Adrenal gland (tissue), 12 donors: ENCODE results near the gene SLC20A1. TPM values are rescaled to one million over a fixed set of nuclear protein-coding genes. Genes with fewer than 3 reads are reported as not detected.

Experiments used
- DNase-seq, 7 donors: peaks; one replicate each; pipeline ENCODE4 v3.0.0-alpha.2; 2019 to 2020
- H3K27ac ChIP-seq, 5 donors: fragments of 200-600 bp; sonication (generic) in 4 of 5; 1 replicate in 3 of 5; 2 replicates in 2 of 5; pipeline versions ENCODE4 v1.5.1 to v1.8.0; 2016 to 2020; ENCODE audit warnings: mild to moderate bottlenecking in 1 of 5
- H3K27me3 ChIP-seq: fragments of 200-600 bp; 2 replicates; pipeline ENCODE4 v1.8.0; 2021
- H3K36me3 ChIP-seq, 2 donors: fragments of 200-600 bp; replicated peaks in 1 of 2; 1 replicate in 1 of 2; 2 replicates in 1 of 2; pipeline versions ENCODE4 v1.5.1 to v1.8.0; 2018 to 2022
- H3K4me1 ChIP-seq, 2 donors: fragments of 200-600 bp; replicated peaks in 1 of 2; 1 replicate in 1 of 2; 2 replicates in 1 of 2; pipeline versions ENCODE4 v1.5.1 to v1.8.0; 2018 to 2021
- H3K4me3 ChIP-seq, 4 donors: fragments of 200-600 bp; sonication (generic) in 3 of 4; one replicate each; pipeline ENCODE4 v1.5.1; 2016 to 2018
- H3K9me3 ChIP-seq, 3 donors: fragments of 200-600 bp; sonication (generic) in 1 of 3; replicated peaks in 1 of 3; 1 replicate in 2 of 3; 2 replicates in 1 of 3; pipeline versions ENCODE4 v1.5.1 to v1.8.0; 2016 to 2021
- POLR2A ChIP-seq, 2 donors: fragments of 450-650 bp; IDR thresholded peaks; one replicate each; pipeline ENCODE4 v1.6.1; 2017; ENCODE audit warnings: antibody characterized with exemption in 2 of 2, mild to moderate bottlenecking in 2 of 2, moderate library complexity in 1 of 2
- WGBS, 4 donors: extraction: QIAGEN DNeasy Blood & Tissue Kit in 2 of 4; methylation state at CpG; one replicate each; pipeline versions ENCODE4 v1.1.5 to v1.1.7; 2013 to 2017; 5-methylcytosine and 5-hydroxymethylcytosine counted together
- intact Hi-C, 2 donors: fragments of 100-400 bp; cut with DNase I; formaldehyde crosslinking; loops; one replicate each; pipeline versions ENCODE4 v1.14.1 to v1.15.0; 2022 to 2023
- polyA plus RNA-seq, 3 donors: library from polyadenylated mRNA; stranded (reverse); fragments of 200-250 nt in 2 of 3; fragments of 350-450 nt in 1 of 3; fragmentation: Illumina TruSeq in 1 of 3; extraction: RNeasy Lipid Tissue Mini Kit (QIAGEN cat#74804) in 1 of 3; gene quantifications; one replicate each; pipeline ENCODE4 v1.2.3, GENCODE V29; 2013 to 2014
- total RNA-seq, 9 donors: library from RNA; depleted of rRNA in 4 of 9; stranded (reverse); fragments of >200 nt in 4 of 9; fragments of 120-200 nt in 1 of 9; fragmentation: NEBNext Ultra II Directional in 1 of 9; extraction: Animal tissue kit (Norgen Biotek cat#: 25700) in 1 of 9; gene quantifications; one replicate each; pipeline versions ENCODE4 v1.1.0 to v1.2.4, GENCODE V29; 2013 to 2023
- TF ChIP-seq, protein P1 (sequence below), 6 experiments: fragments of 450-650 bp in 4 of 6; fragments of 200-600 bp in 2 of 6; sonication (generic) in 1 of 6; IDR thresholded peaks; 1 replicate in 5 of 6; 2 replicates in 1 of 6; pipeline versions ENCODE4 v1.5.1 to v1.8.0; 2016 to 2021; ENCODE audit warnings: antibody characterized with exemption in 6 of 6, mild to moderate bottlenecking in 2 of 6, moderate library complexity in 1 of 6
- donor health status: healthy with polysubstance abuse.
- donor health status: Bipolar disorder and iron deficiency.
- donor health status: DM: yes; HTN: yes; CAD: no.
- donor health status: DM: no; HTN: no; CAD: no.
- donor health status: DM: no; HTN: no; CAD: no.
- donor health status: DM: yes; HTN: yes; CAD: no.

SLC20A1 gene
- total and polyA plus RNA-seq, 12 donors: 6.9 to 28.1 (median 21.5) TPM

DNA sequence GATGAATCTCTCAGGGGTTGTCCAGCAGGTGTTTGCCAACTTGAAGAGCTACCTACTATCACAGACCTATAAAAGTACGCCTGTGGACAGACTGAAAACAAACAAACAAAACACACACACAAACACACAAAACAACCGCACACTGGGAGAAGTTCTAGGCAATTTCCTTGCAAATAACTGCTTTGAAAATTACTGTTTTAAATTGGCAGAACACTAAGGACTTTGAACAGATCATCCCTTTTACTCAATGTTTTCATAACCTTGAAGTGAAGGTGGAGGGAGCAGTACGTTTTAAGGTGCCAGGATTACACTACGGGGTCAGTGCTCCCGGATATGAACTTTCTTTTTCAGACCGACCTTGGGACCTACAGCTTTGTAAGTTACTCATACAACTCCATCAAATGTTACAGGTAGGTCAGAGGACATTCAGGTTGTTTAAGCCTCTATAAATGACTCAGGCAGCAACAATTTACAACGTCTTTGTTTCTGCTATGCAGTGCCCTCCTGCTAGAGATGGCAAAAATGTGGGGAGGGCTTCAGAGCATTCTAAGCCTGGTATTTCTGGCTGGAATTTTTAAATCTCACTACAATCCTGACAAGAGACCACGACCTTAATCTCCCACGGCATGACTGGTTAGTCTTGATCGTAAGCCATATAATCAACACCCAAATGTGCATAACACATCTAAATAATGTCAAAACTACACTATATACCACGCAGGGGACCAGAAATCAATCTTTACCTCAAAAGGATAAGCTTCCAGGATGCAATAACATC, 1.4 kb upstream of the SLC20A1 start:
- DNase-seq: peak in 4 of 7 donors; percentile 28 to 48 (median 44)
- H3K27me3 ChIP-seq: no peaks in the 10 kb centered on the region
- H3K4me1 ChIP-seq: peaks cover 20 to 32% of the 10 kb centered on the region in 2 donors
- intact Hi-C loops: no loop called here
- peaks cover 0 to 11% of the 10 kb centered on the region in 2 donors for H3K36me3 ChIP-seq
- peak overlapping the region in 1 of 4 donors; percentile 81 for H3K4me3 ChIP-seq
- peak overlapping the region in 4 of 5 donors; percentile 95 to 98 (median 97) for H3K27ac ChIP-seq
- no peaks in the 10 kb centered on the region for H3K9me3 ChIP-seq
- 25 to 32% (median 28%) methylated on average over 11 of the region's 11 CpGs for WGBS, 4 donors
- TF ChIP-seq POLR2A (IDR thresholded peaks at IDR 0.05): no peak
- TF ChIP-seq, protein P1, sequence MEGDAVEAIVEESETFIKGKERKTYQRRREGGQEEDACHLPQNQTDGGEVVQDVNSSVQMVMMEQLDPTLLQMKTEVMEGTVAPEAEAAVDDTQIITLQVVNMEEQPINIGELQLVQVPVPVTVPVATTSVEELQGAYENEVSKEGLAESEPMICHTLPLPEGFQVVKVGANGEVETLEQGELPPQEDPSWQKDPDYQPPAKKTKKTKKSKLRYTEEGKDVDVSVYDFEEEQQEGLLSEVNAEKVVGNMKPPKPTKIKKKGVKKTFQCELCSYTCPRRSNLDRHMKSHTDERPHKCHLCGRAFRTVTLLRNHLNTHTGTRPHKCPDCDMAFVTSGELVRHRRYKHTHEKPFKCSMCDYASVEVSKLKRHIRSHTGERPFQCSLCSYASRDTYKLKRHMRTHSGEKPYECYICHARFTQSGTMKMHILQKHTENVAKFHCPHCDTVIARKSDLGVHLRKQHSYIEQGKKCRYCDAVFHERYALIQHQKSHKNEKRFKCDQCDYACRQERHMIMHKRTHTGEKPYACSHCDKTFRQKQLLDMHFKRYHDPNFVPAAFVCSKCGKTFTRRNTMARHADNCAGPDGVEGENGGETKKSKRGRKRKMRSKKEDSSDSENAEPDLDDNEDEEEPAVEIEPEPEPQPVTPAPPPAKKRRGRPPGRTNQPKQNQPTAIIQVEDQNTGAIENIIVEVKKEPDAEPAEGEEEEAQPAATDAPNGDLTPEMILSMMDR (IDR thresholded peaks at IDR 0.05): no peak

DNA sequence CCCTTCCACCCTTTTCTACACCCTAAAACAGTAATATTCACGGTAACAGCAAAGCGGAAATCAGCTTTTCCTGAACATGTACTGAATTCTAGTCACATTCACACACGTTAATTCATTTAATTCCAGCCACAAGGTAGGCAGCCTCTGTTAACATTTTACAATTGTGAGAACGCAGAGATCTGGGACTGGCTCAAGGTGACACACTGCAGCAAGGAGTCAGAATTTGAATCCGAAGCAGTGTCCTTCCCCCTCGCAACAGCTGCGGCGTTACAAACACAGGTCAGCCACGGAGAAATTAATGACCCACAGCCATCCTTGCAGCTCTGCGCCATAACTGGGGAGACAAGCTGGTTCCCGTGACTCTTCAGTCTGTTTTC, 818 bp upstream of the SLC20A1 start:
- no peak for DNase-seq
- Histone ChIP-seq H3K9me3 (no peaks in the 10 kb centered on the region), H3K27me3 (no peaks in the 10 kb centered on the region), H3K36me3 (peaks cover 0 to 17% of the 10 kb centered on the region in 2 donors), H3K4me3 (peak overlapping the region in 2 of 4 donors; percentile 81 to 86), H3K4me1 (peaks cover 20 to 37% of the 10 kb centered on the region in 2 donors), H3K27ac (peak overlapping the region in 4 of 5 donors; percentile 95 to 98 (median 97))
- intact Hi-C loops: no loop called here
- TF ChIP-seq POLR2A (IDR thresholded peaks at IDR 0.05): no peak
- TF ChIP-seq, protein P1 (IDR thresholded peaks at IDR 0.05): no peak
- 4 to 10% (median 5%) methylated on average over 4 to 11 of the region's 11 CpGs for WGBS, 4 donors

DNA sequence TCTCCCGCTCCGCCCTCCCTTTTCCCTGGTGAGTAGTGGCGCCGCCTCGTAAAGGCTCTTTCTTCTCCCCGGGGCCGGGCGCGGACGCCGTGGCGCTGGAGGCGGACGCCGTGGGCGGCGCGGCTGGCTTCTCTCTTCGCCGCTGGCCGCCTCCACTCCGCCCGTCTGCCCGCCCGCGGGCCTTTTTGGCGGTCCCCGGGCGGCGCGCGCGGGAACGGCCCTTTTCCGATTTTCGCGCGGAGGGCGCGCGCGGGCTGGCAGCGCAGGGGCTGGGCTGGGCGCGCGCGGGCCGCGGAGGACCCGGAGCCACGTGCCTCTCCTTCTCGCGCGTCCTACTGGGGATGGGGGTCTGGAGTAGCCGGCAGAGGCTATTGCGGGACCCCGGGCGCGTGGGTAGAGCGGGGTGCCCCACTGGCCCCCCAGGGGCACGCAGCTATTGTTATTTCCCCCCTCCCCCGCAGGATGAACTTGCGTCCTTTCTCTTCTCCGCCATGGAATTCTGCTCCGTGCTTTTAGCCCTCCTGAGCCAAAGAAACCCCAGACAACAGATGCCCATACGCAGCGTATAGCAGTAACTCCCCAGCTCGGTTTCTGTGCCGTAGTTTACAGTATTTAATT, 472 bp downstream of the SLC20A1 start:
- TF ChIP-seq POLR2A (IDR thresholded peaks at IDR 0.05): no peak
- TF ChIP-seq, protein P1 (IDR thresholded peaks at IDR 0.05): peak in 1 of 6 experiments; percentile 11
- Histone ChIP-seq H3K27me3 (no peaks in the 10 kb centered on the region), H3K27ac (peak overlapping the region; percentile 86 to 98 (median 97)), H3K9me3 (no peaks in the 10 kb centered on the region), H3K4me3 (peak overlapping the region; percentile 74 to 96 (median 84)), H3K4me1 (peaks cover 20 to 37% of the 10 kb centered on the region in 2 donors), H3K36me3 (peaks cover 0 to 19% of the 10 kb centered on the region in 2 donors)
- peak in 3 of 7 donors; percentile 41 to 57 (median 43) for DNase-seq
- WGBS, 4 donors: 0 to 1% (median 1%) methylated on average over 24 to 69 of the region's 69 CpGs
- intact Hi-C loops: no loop called here
